HG02763 (cell line): ENCODE data around the gene VPS4A.
A peak's percentile ranks its signal among the peaks of the same experiment; 100 is the strongest.

Source experiments
- ATAC-seq: cut with Tn5 transposase; IDR thresholded peaks from one replicate; pipeline ENCODE4 v1.9.1; 2021; ENCODE audit warnings: mild to moderate bottlenecking, moderate library complexity; ENCODE audit not compliant: unreplicated experiment

VPS4A gene

DNA sequence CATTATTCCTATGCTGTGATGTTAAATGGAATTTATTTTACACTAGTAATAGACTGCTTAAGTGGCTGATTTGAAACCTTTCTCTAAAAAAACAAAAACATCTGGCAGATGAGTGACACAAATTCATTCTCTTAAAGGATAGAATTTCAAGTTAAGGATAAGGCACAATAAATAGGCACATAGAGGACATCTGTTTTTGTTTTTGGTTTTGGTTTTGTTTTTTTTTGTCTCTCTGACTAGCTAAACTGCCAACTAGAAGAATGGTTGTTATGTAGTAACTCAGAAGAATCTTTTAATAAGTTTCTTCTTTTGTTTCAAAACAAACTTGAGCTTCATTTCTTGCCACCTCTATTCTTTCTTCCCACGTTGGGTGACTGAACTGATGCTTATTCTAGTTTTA lies 5.1 kb upstream of the VPS4A start:
- no peak for ATAC-seq

DNA sequence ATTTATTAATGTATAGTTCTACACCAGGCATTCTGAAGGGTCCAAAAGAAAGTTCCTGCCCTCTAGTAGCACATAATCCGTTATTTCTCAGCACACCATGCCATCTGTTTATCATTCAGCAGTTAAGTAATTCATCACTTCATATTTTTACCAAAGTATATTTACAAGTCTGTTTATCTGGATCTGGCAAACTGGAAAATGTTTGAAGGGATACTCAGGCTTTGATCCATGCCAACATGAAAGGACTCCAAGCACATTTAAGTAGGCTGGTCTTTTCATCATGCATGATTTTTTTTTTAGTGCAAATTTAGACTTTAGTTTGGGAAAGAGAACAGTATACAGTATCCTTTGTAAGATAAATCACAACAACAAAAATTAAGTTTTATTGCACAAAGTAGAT lies 4.1 kb upstream of the VPS4A start:
- ATAC-seq = no peak

DNA sequence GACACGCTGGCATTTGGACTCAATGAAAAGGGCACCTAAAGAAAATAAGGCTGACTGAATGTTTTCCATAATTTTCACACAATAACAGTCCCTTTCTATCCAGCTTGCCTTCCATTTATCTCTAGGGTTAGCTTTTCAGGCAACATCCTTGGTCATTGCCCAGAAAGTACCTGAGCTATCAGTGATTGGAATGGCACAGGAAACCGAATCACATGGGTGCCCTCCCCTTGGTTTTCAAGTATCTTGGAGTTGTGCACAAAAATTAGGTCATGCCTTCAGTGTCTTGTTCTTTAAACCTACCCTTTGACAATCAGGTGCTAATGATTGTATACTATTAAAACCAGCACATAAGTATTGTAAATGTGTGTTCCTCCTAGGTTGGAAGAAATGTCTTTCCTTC lies 3.3 kb upstream of the VPS4A start:
- no peak for ATAC-seq

DNA sequence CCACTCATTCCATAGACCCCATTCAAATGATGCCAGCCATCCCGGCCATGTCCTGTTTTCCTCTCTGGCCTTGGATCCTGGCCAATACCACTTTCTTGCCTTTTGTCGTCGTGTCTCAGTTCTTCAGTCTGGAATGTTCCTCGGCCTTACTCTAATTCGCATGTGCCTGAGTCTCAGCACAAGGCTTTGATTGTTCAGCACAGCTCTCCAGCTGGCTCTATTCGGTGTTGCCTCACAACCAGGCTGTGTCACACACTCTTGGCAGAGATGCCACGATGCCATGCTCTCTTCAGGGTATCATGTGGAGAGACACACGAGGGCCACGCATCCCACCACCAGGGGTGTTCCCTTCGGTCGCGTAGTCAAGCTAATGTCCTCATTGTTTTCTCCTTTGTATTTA lies 1.8 kb upstream of the VPS4A start:
- no peak for ATAC-seq

GRCh38 chr16:69311533-69312387 lies 610 bp downstream of the VPS4A start:
- peak; percentile 38 for ATAC-seq

DNA sequence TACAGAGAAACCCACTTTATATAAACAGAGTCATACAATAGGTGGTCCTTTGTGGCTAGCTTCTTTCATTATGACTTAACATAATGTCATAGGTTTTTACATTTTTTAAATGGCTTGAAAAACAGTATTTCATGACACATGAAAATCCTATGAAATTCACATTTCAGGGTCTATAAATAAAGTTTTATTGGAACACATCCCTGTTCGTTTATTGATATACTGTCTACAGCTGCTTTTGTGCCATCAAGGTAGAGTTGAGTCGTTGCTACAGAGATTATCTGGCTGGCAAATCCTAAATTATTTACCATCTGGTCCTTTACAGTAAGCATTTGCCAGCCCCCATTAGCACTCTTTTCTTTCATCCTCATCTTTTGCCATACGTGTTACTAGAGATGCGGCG lies 2.3 kb downstream of the VPS4A start:
- ATAC-seq = no peak

GRCh38 chr16:69314534-69314933 lies 3.4 kb downstream of the VPS4A start:
- ATAC-seq = no peak

- no peak for ATAC-seq
Observed at GRCh38 chr16:69315486-69316311, 4.5 kb downstream of the VPS4A start.

DNA sequence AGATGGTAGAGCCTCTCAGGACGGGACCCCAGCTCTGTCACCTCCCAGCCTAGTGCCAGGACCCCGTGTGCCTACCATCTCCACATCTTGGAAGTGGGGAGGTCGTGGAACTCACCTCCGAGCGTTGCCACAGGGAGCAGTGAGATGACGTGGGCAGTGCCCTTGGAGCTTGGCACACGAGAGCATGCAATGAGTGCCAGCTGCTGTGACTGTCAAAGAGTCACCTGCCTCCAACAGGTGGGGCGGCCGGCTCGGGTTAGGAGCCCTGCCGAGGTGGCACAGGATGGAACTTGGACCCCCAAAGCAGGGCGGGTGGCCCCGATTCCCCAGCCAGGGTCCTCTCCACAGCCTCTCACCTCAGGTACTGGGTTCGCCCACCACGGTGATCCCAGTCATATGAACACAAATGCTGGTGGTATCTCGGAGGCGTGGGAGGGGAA lies 5.5 kb downstream of the VPS4A start:
- no peak for ATAC-seq

- ATAC-seq = no peak
Observed at GRCh38 chr16:69318177-69318910, 7.2 kb downstream of the VPS4A start.

- no peak for ATAC-seq
Observed at GRCh38 chr16:69318911-69319289, 7.8 kb downstream of the VPS4A start.

DNA sequence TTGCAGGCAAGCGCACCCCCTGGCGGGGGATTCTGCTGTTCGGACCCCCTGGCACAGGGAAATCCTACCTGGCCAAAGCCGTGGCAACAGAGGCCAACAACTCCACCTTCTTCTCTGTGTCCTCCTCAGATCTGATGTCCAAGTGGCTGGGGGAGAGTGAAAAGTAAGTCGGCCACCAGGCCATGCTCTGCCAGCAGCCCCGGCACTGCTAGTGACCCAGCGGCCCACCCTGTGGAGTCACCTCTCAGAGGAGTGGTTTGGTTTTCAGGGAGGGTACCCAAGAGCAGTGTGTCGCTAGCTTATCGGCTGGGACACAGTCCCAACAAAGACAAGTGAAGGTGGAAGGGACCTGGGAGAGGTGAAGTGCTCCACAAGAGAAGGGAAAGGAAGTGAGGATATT lies 8.2 kb downstream of the VPS4A start:
- ATAC-seq = no peak

GRCh38 chr16:69319826-69320739 lies 8.9 kb downstream of the VPS4A start:
- ATAC-seq = no peak

DNA sequence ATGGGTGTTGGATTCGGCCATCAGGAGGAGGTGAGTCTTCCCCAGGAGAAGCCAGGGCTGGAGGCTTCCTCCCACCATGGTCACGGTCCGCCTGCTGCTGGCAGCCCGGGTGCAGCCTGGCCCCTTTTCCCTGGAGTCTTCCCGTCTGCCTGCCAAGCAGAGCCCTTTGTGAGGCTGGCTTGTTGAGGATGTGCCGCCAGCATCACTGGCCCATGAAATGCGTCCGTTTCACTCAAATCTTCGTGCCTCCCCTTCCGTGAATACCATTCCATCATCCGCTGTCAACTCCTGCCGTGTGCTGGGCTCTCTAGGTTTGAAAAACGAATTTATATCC lies 9.6 kb downstream of the VPS4A start:
- no peak for ATAC-seq

GRCh38 chr16:69321080-69321479 lies 9.9 kb downstream of the VPS4A start:
- no peak for ATAC-seq

GRCh38 chr16:69322343-69322742 lies 11.2 kb downstream of the VPS4A start:
- no peak for ATAC-seq

DNA sequence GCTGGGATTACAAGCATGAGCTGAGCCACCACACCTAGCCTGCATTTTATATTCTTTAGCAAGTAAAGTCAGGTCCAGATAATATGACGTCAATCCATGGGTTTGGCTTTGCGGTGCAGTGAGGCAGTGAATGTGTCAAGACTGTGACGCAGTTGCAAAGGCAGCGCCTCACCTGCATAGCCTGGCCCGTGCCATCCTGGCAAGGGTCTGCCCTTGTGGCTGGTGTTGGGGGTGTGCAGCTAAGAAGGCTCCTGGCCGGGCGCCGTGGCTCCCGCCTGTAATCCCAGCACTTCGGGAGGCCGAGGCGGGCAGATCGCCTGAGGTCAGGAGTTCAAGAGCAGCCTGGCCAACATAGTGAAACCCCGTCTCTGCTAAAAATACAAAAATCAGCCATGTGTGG lies 12.3 kb downstream of the VPS4A start:
- ATAC-seq = no peak

DNA sequence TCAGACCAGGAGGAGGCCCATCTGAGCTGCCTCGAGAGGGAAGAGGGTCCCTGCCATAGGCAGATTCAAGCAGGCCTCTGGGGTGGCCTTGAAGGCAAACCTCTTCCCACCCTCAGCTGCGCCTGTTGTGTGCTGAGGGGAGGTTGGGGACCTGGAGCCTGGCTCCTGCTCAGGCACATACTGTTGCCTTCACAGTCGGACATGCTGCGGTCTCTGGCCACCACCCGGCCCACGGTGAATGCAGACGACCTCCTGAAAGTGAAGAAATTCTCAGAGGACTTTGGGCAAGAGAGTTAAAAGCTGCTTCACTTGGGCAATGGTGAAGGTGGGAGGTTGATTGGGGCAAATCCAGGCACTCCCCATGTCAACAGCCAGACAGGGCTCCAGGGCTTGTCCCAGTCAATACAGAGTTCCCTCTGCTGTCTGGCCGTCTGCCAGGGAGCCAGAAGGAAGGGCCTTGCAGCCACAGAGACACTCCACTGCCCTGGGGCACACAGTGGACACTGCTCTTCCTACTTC lies 12.9 kb downstream of the VPS4A start:
- no peak for ATAC-seq

- ATAC-seq = no peak
Observed at GRCh38 chr16:69324585-69325253, 13.6 kb downstream of the VPS4A start.

- no peak for ATAC-seq
Observed at GRCh38 chr16:69325784-69326171, 14.6 kb downstream of the VPS4A start.
